ENCODE results near the gene PPP6R2.
"Not testable (repeated sequence)": the region's sequence is repeated elsewhere in the genome, so short reads cannot be mapped to it uniquely, and the experiment has no call there.

PPP6R2 gene

DNA sequence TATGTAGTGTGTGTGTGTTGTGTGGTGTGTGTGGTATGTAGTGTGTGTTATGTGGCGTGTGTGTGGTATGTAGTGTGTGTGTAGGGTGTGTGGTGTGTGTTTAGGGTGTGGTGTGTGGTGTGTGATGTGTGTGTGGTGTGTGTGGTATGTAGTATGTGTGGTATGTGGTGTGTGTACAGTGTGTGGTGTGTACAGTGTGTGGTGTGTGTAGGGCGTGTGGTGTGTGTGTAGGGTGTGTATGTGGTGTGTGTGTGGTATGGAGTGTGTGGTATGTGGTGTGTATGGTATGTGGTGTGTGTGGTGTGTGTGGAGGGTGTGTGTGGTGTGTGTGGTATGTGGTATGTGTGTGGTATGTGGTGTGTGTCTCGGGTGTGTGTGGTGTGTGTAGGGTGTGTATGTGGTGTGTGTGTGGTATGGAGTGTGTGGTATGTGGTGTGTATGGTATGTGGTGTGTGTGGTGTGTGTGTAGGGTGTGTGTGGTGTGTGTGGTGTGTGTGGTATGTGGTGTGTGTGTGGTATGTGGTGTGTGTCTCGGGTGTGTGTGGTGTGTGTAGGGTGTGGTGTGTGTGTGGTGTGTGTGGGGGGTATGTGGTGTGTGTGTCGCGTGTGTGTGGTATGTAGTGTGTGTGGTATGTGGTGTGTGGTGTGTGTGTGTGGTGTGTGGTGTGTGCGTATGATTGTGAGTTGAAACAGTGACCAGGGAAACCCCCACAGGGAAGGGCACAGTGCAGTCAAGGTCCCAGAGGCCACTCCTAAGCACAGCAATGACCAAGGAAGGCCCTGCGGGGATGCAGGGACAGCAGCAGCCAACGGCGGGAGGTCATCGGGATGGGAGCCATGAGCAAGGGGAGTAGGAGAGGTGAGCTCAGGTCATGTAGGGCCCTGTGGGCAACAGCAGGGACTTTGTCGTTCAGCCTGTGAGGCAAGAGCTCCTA lies 2.9 kb upstream of the PPP6R2 start:
- DNase-seq (ENCODE audit: insufficient read length, low spot score), result no peak
- FAIRE-seq, result no peak

DNA sequence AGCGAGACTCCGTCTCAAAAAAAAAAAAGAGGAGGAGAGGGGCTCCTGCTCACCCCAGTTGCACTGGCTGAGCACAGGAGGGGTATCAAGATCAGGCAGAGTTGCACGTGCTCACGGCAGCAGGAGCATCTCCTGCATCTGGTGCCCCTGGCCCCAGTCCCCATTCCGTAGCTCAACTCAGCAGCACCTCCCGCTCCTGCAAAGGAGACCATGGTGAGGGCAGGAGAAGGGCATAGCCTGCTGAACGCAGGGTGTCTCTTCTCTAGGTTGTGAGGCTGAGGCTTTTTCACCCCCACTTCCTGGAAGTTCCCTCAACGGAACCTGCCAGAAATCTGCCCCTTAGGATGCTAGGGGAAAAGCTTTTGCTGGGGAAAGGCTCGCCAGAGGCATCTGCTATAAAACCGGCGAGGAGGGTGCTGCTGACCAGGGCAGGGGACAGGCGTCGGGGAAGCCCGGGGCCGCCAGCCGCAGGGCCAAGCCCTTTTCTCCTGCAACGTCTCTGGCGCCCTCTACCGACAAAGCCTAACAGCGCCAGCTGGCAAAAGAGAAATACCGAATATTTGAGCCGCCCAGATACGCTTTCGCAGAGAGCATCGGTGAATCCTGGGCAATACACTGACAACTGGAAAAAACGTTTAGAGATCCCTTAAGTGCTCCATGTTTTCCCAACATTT lies 1.0 kb upstream of the PPP6R2 start:
- FAIRE-seq (peak; percentile 80), DNase-seq (ENCODE audit: insufficient read length, low spot score) (peak; percentile 67)

DNA sequence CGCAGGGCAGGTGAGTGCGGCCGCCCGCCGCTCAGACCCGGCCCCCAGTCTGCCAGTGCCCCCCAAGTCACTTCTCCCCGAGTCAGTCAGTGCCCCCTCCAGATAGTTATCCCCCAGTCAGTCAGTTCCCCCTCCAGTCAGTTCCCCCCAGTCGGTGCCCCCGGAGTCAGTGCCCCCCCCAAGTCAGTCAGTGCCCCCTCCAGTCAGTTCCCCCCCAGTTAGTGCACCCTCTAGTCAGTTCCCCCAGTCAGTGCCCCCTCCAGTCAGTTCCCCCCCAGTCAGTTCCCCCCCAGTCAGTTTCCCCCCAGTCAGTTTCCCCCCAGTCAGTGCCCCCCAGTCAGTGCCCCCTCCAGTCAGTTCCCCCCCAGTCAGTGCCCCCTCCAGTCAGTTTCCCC lies 411 bp downstream of the PPP6R2 start:
- DNase-seq (ENCODE audit: insufficient read length, low spot score), result no peak
- FAIRE-seq, result no peak

DNA sequence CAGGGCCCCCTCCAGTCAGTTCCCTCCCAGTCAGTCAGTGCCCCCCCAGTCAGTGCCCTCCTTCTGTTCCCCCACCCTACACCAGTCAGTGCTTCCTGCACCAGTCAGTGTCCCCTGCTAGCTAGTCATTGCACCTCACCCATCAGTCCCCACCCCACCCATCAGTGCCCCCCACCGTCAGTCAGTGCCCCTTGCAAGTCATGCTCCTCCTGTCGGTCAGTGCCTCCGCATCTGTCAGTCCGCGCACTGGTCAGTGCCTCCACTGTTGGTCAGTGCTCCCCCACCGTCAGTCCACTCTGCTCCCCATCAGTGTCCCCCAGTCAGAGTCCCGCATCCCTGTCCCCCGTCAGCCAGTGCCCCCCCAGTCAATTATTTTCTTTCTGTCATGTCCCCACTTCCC lies 3.3 kb downstream of the PPP6R2 start:
- FAIRE-seq (no peak), DNase-seq (ENCODE audit: insufficient read length, low spot score) (no peak)

DNA sequence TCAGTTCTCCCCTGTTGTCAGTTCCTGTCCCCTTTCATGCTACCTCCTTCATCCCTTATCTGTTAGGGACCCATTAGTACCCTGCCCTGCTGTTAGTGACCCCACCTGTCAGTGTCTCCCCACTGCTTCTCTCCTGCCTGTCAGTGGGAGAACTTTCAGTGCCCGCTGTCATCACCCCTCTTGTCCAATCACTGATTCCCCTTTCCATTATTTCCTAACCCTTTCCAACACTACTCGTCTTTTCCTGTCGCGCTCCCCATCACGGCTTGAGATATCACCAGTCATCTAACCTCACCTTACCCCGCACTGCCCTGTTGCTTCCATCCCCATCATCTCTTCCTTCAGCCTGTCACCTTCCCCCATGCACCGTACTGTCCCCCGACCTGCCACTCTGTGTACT lies 4.0 kb downstream of the PPP6R2 start:
- FAIRE-seq, result no peak
- no peak for DNase-seq (ENCODE audit: insufficient read length, low spot score)

DNA sequence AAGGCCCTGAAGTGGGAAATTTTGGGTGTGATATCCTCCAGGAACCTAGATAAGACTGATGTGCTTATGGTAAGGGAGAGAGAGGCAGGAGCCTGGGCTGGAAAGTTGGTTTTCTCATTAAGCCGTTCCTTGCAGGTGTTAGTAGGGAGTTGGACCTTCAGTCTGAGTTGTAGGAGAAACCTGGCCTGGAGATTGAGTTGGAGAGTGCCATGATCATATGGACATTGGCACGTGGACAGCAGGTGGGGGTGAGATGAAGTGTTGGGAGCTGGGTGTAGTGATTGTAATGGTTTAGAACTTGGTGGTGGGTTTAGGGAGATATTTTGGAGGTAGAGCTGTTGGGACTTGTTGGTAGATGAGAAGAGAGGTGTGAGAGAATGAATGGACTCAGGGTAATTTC lies 4.9 kb downstream of the PPP6R2 start:
- DNase-seq (ENCODE audit: insufficient read length, low spot score), result no peak
- FAIRE-seq, result no peak

DNA sequence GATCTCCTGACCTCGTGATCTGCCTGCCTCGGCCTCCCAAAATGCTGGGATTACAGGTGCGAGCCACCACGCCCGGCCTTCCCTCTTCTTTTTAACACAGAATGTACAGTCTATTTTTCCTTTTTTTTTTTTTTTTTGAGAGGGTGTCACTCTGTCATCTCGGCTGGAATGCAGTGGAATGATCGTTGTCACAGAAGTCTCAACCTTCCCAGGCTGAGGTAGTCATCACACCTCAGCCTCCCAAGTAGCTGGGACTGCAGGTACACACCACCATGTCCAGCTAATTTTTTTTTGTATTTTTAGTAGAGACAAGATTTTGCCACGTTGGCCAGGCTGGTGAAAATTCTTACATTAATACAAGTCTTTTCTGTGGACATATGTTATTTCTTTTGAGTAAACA lies 13.1 kb downstream of the PPP6R2 start:
- no peak for DNase-seq (ENCODE audit: insufficient read length, low spot score)
- no peak for FAIRE-seq

DNA sequence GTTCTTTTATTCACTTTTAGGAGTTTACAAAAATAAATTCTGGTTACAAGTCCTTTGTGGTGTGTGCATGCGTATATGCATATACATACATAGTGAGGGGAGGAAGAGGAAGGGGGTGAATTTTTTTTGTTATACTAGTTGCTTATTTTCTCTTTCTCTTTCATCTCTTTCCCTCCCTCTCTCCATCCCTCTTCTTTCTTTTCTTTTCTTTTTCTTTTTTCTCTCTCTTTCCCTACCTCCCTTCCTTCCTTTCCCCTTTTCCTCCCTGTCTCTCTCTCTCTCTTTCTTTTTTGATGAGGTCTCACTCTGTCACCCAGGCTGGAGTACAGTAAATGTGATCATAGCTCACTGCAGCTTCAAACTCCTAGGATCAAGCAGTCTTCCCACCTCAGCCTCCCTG lies 14.1 kb downstream of the PPP6R2 start:
- no peak for FAIRE-seq
- DNase-seq (ENCODE audit: insufficient read length, low spot score), result no peak

DNA sequence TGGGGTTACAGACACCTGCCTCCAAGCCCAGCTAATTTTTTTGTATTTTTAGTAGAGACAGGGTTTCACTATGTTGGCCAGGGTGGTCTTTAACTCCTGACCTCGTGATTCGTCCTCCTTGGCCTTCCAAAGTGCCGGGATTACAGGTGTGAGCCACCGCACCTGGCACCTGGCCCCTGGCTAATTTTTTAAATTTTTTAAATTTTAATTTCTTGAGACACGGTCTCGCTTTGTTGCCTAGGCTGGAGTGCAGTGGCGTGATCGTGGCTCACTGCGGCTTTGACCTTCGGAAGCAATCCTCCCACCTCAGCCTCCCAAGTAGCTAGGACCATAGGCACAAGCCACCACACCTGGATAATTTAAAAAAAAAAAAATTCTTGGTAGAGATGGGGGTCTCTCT lies 14.6 kb downstream of the PPP6R2 start:
- DNase-seq (ENCODE audit: insufficient read length, low spot score), result no peak
- no peak for FAIRE-seq

DNA sequence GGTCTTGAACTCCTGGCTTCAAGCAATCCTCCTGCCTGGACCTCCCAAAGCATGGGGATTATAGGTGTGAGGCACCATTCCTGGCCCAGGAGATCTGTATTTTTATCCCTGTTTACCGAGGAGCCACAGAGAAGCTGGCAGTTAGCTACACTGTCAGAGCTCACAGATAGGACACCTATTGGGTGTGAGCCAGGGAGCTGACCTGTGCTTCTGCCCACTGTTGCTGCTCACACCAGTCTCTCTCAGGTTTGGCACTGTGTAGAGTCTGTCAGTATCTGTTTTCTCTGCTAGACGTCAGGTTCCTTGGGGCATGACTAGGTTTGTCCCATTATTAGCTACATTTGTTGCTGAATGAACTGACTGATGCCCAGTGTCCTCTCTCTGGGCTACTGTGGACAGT lies 17.5 kb downstream of the PPP6R2 start:
- no peak for FAIRE-seq
- no peak for DNase-seq (ENCODE audit: insufficient read length, low spot score)

DNA sequence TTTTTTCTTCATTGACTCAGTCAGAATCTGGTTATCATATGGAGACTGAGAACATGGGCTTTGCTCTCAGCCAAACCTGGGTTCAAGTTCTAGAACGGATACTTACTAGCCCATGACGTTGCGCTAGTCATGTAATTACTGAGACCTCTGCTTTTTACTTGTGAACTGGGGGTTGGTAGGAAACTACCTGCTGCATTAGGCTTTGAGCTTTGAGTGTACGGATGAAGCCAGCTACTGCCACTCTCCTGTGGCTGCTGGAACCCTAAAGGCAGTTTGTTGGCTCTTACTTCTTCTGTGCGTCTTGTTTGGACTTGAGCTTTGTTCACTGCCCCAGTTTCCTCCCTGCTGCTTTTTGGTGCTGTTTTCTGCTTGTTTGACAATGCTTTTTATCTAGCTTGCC lies 18.1 kb downstream of the PPP6R2 start:
- FAIRE-seq, result no peak
- no peak for DNase-seq (ENCODE audit: insufficient read length, low spot score)

DNA sequence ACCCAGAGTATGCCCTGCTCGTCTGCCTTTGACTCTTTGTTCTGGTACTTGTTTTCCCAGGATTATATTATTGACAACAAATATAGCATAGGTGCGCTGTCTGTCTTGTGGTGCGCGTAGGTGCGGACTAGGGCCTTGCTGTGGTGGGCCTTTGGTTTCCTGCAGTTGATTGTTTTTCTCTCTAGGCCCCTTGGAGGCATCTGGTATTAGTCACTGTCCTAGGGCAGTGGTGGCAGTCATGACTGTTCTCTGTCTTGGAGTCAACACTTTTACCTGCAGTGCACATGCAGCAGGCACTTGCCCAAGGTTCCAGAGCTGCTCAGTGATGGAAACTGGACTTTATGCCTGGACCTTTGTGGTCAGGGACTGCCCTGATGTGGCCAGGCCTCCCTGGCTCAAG lies 18.6 kb downstream of the PPP6R2 start:
- FAIRE-seq (no peak), DNase-seq (ENCODE audit: insufficient read length, low spot score) (no peak)

DNA sequence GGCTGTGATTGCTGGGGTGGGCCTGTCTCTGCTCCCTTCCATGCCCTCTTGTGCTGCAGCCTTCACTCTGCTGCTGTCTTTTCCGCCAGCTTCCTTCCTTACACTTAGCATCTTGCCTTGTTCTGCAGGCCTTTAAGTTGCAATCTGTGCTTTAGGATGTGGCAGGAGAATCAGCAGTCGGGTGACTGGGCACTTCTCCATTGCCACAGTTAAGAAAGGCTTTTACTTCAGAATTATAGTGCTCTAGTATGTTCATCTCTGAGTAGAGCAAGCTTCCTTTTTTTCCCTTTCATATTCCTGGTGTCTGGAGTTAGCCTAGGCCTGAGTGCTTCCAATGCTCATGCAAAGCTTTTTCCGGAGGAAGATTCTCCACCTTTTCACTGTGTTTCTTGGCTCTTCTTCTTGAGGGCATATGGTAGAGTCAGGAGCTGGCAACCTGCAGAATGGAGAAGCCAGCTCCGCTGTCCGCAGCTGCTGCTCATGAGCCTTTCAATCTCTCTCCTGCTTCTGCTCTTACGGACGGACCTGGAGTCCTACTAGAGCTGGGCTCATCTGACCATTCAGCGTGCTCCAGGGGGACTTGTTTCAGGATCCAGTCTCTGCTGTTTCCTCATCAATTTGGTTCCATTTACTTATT lies 20.2 kb downstream of the PPP6R2 start:
- no peak for DNase-seq (ENCODE audit: insufficient read length, low spot score)
- FAIRE-seq, result no peak

DNA sequence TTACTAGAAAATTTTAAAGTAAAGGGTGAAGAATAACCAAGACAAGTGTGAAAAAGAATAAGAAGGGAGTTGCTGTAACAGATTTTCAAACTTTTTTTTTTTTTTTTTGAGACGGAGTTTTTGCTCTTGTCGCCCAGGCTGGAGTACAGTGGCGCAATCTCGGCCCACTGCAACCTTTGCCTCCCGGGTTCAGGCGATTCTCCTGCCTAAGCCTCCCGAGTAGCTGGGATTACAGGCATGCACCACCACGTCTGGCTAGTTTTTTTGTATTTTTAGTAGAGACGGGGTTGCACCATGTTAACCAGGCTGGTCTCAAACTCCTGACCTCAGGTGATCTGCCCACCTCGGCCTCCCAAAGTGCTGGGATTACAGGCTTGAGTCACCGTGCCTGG lies 20.7 kb downstream of the PPP6R2 start:
- not testable (repeated sequence) for DNase-seq (ENCODE audit: insufficient read length, low spot score); FAIRE-seq

DNA sequence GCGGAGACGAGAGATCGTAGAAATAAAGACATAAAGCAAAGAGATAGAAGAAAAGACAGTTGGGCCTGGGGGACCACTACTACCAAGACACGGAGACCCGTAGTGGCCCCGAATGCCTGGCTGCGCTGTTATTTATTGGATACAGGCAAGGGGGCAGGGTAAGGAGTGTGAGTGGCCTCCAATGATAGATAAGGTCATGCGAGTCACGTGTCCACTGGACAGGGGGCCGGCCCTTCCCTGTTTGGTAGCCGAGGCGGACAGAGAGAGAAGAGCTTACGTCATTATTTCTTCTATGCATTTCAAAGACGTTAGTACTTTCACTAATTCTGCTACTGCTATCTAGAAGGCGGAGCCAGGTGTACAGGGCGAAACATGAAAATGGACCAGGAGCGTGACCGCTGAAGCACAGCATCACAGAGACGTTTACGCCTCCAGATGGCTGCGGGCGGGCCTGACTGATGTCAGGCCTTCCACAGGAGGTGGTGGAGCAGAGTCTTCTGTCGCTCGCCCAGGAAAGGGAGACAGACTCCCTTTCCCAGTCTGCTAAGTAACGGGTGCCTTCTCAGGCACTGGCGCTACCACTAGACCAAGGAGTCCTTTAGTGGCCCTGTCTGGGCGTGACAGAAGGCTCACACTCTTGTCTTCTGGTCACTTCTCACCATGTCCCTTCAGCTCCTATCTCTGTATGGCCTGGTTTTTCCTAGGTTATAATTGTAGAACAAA lies 24.8 kb downstream of the PPP6R2 start:
- no peak for FAIRE-seq
- no peak for DNase-seq (ENCODE audit: insufficient read length, low spot score)

DNA sequence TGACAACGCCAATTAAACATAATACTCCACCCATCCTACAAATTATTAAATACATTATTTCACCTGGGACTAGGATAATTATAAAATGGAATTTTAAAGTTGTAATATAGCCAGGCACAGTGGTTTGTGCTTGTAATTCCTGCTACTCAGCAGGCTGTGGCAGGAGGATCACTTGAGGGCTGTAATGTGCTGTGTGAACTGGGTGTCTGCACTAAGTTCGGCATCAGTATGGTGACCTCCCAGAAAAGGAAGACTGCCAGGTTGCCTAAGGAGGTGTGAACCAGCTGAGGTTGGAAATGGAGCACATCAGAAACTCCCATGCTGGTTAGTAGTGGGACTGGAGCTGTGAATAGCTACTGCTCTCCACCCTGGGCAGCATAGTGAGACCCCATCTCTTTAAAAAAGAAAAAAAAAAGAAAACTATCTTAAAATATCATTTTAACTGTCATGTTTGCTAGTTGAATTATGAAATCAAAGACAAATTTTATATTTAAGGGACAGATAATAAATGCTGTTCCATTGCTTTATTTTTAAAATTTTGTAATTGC lies 28.0 kb downstream of the PPP6R2 start:
- FAIRE-seq (no peak), DNase-seq (ENCODE audit: insufficient read length, low spot score) (no peak)

DNA sequence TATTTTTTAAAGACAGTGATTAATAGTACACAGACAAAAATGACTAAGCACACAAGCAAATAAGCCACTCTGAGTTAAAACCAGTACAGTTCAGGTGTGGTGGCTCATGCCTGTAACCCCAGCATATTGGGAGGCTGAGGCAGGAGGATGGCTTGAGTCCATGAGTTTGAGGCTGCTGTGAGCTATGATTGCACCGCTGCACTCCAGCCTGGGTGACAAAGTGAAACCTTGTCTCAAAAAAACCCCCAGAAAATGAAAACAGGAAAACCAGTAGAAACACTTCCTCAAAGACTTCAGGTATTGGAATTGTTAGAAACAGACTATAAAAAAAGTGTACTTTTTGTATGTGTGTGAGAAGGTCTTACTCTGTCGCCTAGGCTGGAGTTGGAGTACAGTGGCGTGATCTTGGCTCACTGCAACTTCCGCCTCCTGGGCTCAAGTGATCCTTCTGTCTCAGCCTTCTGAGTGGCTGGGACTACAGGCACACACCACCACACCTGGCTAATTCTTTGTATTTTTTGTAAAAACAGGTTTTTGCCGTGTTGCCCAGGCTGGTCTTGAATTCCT lies 33.0 kb downstream of the PPP6R2 start:
- FAIRE-seq (peak; percentile 84), DNase-seq (ENCODE audit: insufficient read length, low spot score) (no peak)

DNA sequence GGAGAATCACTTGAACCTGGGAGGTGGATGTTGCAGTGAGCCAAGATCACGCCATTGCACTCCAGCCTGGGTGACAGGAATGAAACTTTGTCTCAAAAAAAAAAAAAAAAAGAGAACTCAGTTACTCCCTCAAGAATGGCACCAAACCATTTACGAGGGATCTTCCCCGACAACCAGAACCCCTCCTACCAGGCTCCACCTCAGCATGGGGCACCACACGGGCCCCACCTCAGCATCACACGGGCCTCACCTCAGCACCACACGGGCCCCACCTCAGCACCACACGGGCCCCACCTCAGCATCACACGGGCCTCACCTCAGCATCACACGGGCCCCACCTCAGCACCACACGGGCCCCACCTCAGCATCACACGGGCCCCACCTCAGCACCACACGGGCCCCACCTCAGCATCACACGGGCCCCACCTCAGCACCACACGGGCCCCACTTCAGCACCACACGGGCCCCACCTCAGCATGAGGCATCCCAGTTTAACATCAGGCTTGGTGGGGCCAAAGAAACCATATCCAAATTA lies 38.0 kb downstream of the PPP6R2 start:
- FAIRE-seq; DNase-seq (ENCODE audit: insufficient read length, low spot score): not testable (repeated sequence)

DNA sequence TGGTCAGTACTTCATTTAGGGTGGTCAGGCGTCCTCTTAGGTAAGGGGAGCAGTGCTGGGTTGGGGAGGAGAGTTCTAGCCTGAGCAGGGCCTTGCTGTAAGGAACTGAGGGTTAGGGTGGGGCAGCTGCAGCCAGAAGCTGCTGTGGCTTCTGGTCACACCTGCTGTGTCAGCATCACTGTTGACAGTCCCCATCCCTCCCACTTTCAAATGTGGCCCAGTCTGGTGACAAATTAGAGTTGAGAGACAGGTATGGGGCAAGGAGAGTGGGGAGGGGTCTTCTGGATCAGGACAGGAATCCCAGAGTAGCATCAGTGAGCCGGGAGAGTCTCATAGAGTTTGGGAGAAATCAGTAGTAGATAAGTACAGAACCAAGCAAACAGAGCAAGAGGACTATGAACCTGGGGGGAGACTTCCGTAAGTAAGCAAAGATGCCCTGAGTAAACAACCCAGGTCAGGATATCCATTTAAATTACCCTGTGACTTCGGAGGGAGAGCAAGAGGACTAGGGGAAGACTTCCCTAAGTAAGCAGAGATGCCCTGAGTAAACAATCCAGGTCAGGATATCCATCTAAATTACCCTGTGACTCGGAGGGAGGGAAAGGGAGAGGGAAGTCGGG lies 53.7 kb downstream of the PPP6R2 start:
- DNase-seq (ENCODE audit: insufficient read length, low spot score) (no peak), FAIRE-seq (no peak)
